PC-3 (cell line): ENCODE results near the gene C10orf71. TPM values are rescaled to one million over a fixed set of nuclear protein-coding genes. Genes with fewer than 3 reads are reported as not detected.

Source experiments
- ATAC-seq: fragments of 200-7000 bp; cut with Tn5 transposase; 2 replicates; pipeline ENCODE4 v1.9.1; 2020; ENCODE audit warnings: mild to moderate bottlenecking, moderate library complexity
- BruUV-seq: library from RNA; stranded (reverse); fragments of 400-500 nt; replicated peaks from 2 replicates; lab custom pipeline; 2021; lab: Mats Ljungman, UMichigan
- CTCF ChIA-PET: fragments of 300-600 bp; sonication (Branson Sonifier 250); formaldehyde crosslinking; loops from one replicate; lab custom pipeline; 2022; ENCODE audit warnings: antibody characterized with exemption; lab: Charles Lee
- POLR2A ChIA-PET: fragments of 300-600 bp; sonication (Branson Sonifier 250); formaldehyde crosslinking; loops from one replicate; lab custom pipeline; 2022; ENCODE audit warnings: antibody characterized with exemption; ENCODE audit not compliant: unreplicated experiment; lab: Charles Lee
- DNase-seq: peaks from one replicate; pipeline ENCODE4 v3.0.0-alpha.2; 2015
- H2AFZ ChIP-seq: fragments of 300-600 bp; sonication (generic); 2 replicates; pipeline ENCODE4 v1.6.0; 2016; ENCODE audit warnings: antibody characterized with exemption, low read length
- H3F3A ChIP-seq: fragments of 300-600 bp; sonication (generic); one replicate; pipeline ENCODE4 v1.6.0; 2017; ENCODE audit warnings: antibody characterized with exemption, low read length, control low read depth, mild to moderate bottlenecking; ENCODE audit not compliant: unreplicated experiment
- H3K27ac ChIP-seq: fragments of 300-600 bp; sonication (generic); 2 replicates; pipeline ENCODE4 v1.5.1; 2016; ENCODE audit warnings: mild to moderate bottlenecking, low read length
- H3K27me3 ChIP-seq: fragments of 300-600 bp; sonication (generic); 2 replicates; pipeline ENCODE4 v1.6.1; 2016; ENCODE audit warnings: low read length, mixed read lengths
- H3K36me3 ChIP-seq: fragments of 300-600 bp; sonication (generic); 2 replicates; pipeline ENCODE4 v1.6.1; 2016; ENCODE audit warnings: low read depth, mixed run types, low read length, mixed read lengths
- H3K4me1 ChIP-seq: fragments of 300-600 bp; sonication (generic); 2 replicates; pipeline ENCODE4 v1.5.1; 2016; ENCODE audit warnings: low read length; ENCODE audit not compliant: insufficient read depth
- H3K4me2 ChIP-seq: fragments of 300-600 bp; sonication (generic); 2 replicates; pipeline ENCODE4 v1.6.0; 2016; ENCODE audit warnings: low read length
- H3K4me3 ChIP-seq: fragments of 300-600 bp; sonication (generic); 2 replicates; pipeline ENCODE4 v1.5.1; 2016; ENCODE audit warnings: mild to moderate bottlenecking, low read length, mixed read lengths
- H3K79me2 ChIP-seq: fragments of 300-600 bp; sonication (generic); 2 replicates; pipeline ENCODE4 v1.6.1; 2017; ENCODE audit warnings: low read length, mixed read lengths
- H3K9ac ChIP-seq: fragments of 300-600 bp; sonication (generic); 2 replicates; pipeline ENCODE4 v1.6.0; 2016; ENCODE audit warnings: mild to moderate bottlenecking, low read length
- H3K9me2 ChIP-seq: fragments of 300-600 bp; sonication (generic); replicated peaks from 2 replicates; pipeline ENCODE4 v1.6.1; 2016; ENCODE audit warnings: mixed run types, low read length, mixed read lengths
- H3K9me3 ChIP-seq: fragments of 300-600 bp; sonication (generic); 2 replicates; pipeline ENCODE4 v1.6.1; 2016; ENCODE audit warnings: low read length, mixed read lengths
- H4K20me1 ChIP-seq: fragments of 300-600 bp; sonication (generic); 2 replicates; pipeline ENCODE4 v1.6.1; 2016; ENCODE audit warnings: low read length, mixed read lengths
- EZH2 ChIP-seq: fragments of 300-600 bp; sonication (generic); IDR thresholded peaks from one replicate; pipeline ENCODE4 v1.6.1; 2017; ENCODE audit warnings: antibody characterized with exemption, mild to moderate bottlenecking, low read length; ENCODE audit not compliant: unreplicated experiment
- EZH2phosphoT487 ChIP-seq: fragments of 300-600 bp; sonication (generic); IDR thresholded peaks from 2 replicates; pipeline ENCODE4 v1.6.1; 2018; ENCODE audit warnings: mild to moderate bottlenecking, antibody characterized with exemption, low read length, borderline replicate concordance
- intact Hi-C: fragments of 100-400 bp; cut with micrococcal nuclease; formaldehyde crosslinking; loops from 2 replicates; pipeline ENCODE4 v1.9.0; 2023
- total RNA-seq: library from RNA; depleted of rRNA; stranded (reverse); fragments of >200 nt; gene quantifications from 2 replicates; pipeline ENCODE4 v1.2.3, GENCODE V29; 2014
- TF ChIP-seq, protein P1 (sequence below): fragments of 300-600 bp; sonication (generic); conservative IDR thresholded peaks from 2 replicates; pipeline ENCODE4 v1.5.1; 2017; ENCODE audit warnings: antibody characterized with exemption, low read depth, mild to moderate bottlenecking, low read length

Gene C10orf71
- total RNA-seq, 1 experiment from 2014 or later = not detected

DNA sequence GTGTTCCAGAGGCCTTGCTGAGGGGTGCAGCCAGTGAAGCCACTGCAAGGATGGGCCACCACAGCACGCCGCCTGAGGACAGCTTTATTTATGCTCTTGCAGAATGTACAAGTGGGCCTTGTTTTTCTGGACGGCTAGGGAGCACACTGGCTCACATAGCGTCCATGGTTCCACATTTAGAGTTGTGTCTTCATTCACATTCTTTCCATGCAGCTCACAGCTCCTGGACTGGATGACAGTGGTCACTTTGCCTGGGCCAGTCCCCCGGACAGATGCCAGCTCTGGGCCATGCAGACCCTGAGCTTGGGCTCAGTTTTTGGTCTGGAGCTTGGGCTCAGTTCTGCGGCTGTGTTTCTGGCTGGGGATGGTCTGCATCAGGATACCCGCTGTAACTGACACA, 2.6 kb upstream of the C10orf71 start:
- no peaks in the 10 kb centered on the region for H3K79me2 ChIP-seq
- ChIA-PET POLR2A (no interaction called here), CTCF (no interaction called here)
- H3K9ac ChIP-seq = no peak overlapping the region
- no peak for DNase-seq
- no peaks in the 10 kb centered on the region for H3K9me2 ChIP-seq
- H3K4me1 ChIP-seq = no peaks in the 10 kb centered on the region; the same call in 1 of the 2 replicates
- no peak overlapping the region for H2AFZ ChIP-seq
- intact Hi-C loops = no loop called here
- no peaks in the 10 kb centered on the region for H4K20me1 ChIP-seq
- TF ChIP-seq EZH2 = no peak
- H3K4me2 ChIP-seq = no peak overlapping the region
- H3F3A ChIP-seq = no peaks in the 10 kb centered on the region
- no peaks in the 10 kb centered on the region for H3K9me3 ChIP-seq
- no peak overlapping the region for H3K4me3 ChIP-seq
- H3K36me3 ChIP-seq = no peaks in the 10 kb centered on the region
- ATAC-seq = no peak
- peaks cover 64% of the 10 kb centered on the region for H3K27me3 ChIP-seq
- H3K27ac ChIP-seq = no peak overlapping the region
- no TSS peak for BruUV-seq

DNA sequence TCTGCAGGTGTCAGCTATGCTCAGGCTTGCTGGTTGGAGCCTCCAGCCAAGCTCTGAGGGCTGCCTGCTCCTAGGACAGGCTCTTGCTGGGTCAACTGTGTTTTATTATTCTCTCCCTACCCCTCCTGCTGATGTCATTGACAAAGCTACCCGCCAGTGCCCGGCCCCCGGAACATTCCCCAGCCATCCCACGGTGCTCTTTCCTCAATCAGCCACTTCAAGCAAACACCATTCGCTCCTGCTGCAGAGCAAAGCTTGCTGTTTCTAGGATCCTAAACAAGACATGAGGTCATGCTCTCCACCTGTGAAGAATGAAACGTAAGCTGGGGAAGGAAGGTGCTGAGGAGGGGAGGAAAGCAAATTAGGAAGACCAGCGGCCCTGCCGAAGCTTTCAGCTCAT, 2.1 kb upstream of the C10orf71 start:
- CTCF ChIA-PET = no interaction called here
- Histone ChIP-seq H3K9me2 (no peaks in the 10 kb centered on the region), H3K27ac (no peak overlapping the region), H2AFZ (no peak overlapping the region), H3K36me3 (no peaks in the 10 kb centered on the region), H3F3A (no peaks in the 10 kb centered on the region), H3K4me1 (no peaks in the 10 kb centered on the region; the same call in 1 of the 2 replicates), H3K9me3 (no peaks in the 10 kb centered on the region), H3K4me2 (no peak overlapping the region), H3K79me2 (no peaks in the 10 kb centered on the region), H4K20me1 (no peaks in the 10 kb centered on the region), H3K9ac (no peak overlapping the region), H3K27me3 (peaks cover 66% of the 10 kb centered on the region), H3K4me3 (no peak overlapping the region)
- DNase-seq (no peak), ATAC-seq (no peak)
- BruUV-seq = no TSS peak
- POLR2A ChIA-PET = interaction anchor here (0.6 kb wide), 1 partner anchor 133 kb away, joined by 3 read pairs; no protein-coding TSS in a partner anchor
- intact Hi-C loops = no loop called here
- TF ChIP-seq EZH2 (no peak), EZH2phosphoT487 (no peak)
- TF ChIP-seq, protein P1, sequence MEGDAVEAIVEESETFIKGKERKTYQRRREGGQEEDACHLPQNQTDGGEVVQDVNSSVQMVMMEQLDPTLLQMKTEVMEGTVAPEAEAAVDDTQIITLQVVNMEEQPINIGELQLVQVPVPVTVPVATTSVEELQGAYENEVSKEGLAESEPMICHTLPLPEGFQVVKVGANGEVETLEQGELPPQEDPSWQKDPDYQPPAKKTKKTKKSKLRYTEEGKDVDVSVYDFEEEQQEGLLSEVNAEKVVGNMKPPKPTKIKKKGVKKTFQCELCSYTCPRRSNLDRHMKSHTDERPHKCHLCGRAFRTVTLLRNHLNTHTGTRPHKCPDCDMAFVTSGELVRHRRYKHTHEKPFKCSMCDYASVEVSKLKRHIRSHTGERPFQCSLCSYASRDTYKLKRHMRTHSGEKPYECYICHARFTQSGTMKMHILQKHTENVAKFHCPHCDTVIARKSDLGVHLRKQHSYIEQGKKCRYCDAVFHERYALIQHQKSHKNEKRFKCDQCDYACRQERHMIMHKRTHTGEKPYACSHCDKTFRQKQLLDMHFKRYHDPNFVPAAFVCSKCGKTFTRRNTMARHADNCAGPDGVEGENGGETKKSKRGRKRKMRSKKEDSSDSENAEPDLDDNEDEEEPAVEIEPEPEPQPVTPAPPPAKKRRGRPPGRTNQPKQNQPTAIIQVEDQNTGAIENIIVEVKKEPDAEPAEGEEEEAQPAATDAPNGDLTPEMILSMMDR = no peak

DNA sequence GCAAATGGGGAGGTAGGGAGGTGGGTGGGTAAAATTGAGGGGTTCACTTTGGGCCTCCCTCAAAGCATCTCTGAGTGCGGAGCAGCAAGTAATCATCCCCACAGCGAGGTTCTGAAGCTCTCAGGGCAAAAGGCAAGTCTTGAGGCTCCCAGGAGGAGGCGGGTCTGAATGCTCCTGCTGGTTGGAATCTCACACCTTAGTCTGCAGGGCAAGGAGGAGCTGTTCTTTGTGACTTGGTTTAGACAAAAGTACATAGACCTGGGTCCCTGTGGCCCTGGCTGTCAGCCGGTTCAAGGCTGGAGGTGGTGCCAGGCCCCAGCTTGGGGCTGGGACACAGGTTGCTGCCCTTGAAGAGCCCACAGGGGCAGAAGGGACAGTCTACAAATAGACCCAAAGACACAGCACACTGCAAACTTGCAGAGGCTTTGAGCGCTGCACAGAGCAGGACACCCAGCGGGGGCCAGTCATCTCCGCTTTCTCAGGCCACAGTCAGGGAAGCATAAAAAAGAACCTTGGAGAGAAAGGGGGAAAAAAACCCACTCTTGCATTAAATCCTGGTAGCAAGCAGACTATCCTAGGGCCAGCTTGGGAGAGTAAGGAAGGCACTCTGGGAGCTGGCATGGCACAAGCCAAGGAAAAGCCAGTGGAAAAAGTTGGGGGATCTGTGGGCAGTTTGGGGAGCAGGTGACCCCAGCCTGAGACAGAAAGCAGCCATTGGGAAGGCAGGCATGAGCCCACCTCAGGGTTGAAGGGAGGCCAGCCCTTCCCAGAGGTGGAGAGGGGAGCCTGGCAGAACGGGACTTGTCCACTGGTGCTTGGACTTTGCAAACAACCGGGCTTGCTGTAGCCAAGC, 926 bp upstream of the C10orf71 start:
- Histone ChIP-seq H3K4me3 (no peak overlapping the region), H3K9me3 (no peaks in the 10 kb centered on the region), H3K4me2 (peak overlapping the region; percentile 5), H3K79me2 (no peaks in the 10 kb centered on the region), H3K36me3 (no peaks in the 10 kb centered on the region), H3K27ac (no peak overlapping the region), H3F3A (no peaks in the 10 kb centered on the region), H4K20me1 (no peaks in the 10 kb centered on the region), H3K9ac (no peak overlapping the region), H2AFZ (no peak overlapping the region), H3K27me3 (peaks cover 76% of the 10 kb centered on the region), H3K9me2 (no peaks in the 10 kb centered on the region), H3K4me1 (no peaks in the 10 kb centered on the region; the same call in 1 of the 2 replicates)
- POLR2A ChIA-PET = no interaction called here
- CTCF ChIA-PET = no interaction called here
- DNase-seq (no peak), ATAC-seq (no peak; the same call in 1 of the 2 replicates)
- no TSS peak for BruUV-seq
- intact Hi-C loops = no loop called here
- TF ChIP-seq, protein P1 = no peak
- no peak for TF ChIP-seq EZH2
- no peak for TF ChIP-seq EZH2phosphoT487
